HepG2 (cell line): ENCODE results near the gene ASXL1.

Experiments
- CHCHD3 ChIP-seq: sonication (generic); formaldehyde crosslinking; IDR thresholded peaks from 2 replicates; pipeline ENCODE4 v1.8.0; 2022; ENCODE audit warnings: mild to moderate bottlenecking, missing genetic modification reagents, moderate library complexity
- HBP1 ChIP-seq: IDR thresholded peaks from 2 replicates; pipeline ENCODE4 v1.6.1; 2016; ENCODE audit warnings: low read depth, control low read depth
- IRF1 ChIP-seq: sonication (generic); formaldehyde crosslinking; IDR thresholded peaks from 2 replicates; pipeline ENCODE4 v1.4.0; 2020; ENCODE audit warnings: low read depth, mild to moderate bottlenecking, missing genetic modification reagents
- KAT7 ChIP-seq: IDR thresholded peaks from 2 replicates; pipeline ENCODE4 v1.6.1; 2018; ENCODE audit warnings: borderline replicate concordance, missing compliant biosample characterization
- POLR2AphosphoS5 ChIP-seq: IDR thresholded peaks from 2 replicates; pipeline ENCODE4 v1.6.1; 2012; ENCODE audit warnings: low read depth, low read length
- RNF2 ChIP-seq: fragments of 450-650 bp; conservative IDR thresholded peaks from 2 replicates; pipeline ENCODE4 v1.6.1; 2016; ENCODE audit warnings: low read depth
- SP5 ChIP-seq: IDR thresholded peaks from 2 replicates; pipeline ENCODE4 v1.6.1; 2016; ENCODE audit warnings: low read depth, borderline replicate concordance
- ZNF552 ChIP-seq: sonication (generic); formaldehyde crosslinking; IDR thresholded peaks from 2 replicates; pipeline ENCODE4 v1.9.0; 2022; ENCODE audit warnings: missing genetic modification reagents, mild to moderate bottlenecking, borderline replicate concordance
- TF ChIP-seq, protein P1 (sequence below): sonication (generic); formaldehyde crosslinking; IDR thresholded peaks from 2 replicates; pipeline ENCODE4 v1.5.0; 2020; ENCODE audit warnings: mild to moderate bottlenecking, missing genetic modification reagents, moderate library complexity

GRCh38 chr20:32387252-32387651, 29.1 kb downstream of the ASXL1 start:
- TF ChIP-seq IRF1 (CRISPR knock-in tag) (no peak), CHCHD3 (CRISPR knock-in tag) (no peak), SP5 (CRISPR knock-in tag) (no peak), HBP1 (CRISPR knock-in tag) (no peak), RNF2 (no peak), KAT7 (CRISPR knock-in tag) (no peak), POLR2AphosphoS5 (no peak), ZNF552 (no peak)
- TF ChIP-seq, protein P1, sequence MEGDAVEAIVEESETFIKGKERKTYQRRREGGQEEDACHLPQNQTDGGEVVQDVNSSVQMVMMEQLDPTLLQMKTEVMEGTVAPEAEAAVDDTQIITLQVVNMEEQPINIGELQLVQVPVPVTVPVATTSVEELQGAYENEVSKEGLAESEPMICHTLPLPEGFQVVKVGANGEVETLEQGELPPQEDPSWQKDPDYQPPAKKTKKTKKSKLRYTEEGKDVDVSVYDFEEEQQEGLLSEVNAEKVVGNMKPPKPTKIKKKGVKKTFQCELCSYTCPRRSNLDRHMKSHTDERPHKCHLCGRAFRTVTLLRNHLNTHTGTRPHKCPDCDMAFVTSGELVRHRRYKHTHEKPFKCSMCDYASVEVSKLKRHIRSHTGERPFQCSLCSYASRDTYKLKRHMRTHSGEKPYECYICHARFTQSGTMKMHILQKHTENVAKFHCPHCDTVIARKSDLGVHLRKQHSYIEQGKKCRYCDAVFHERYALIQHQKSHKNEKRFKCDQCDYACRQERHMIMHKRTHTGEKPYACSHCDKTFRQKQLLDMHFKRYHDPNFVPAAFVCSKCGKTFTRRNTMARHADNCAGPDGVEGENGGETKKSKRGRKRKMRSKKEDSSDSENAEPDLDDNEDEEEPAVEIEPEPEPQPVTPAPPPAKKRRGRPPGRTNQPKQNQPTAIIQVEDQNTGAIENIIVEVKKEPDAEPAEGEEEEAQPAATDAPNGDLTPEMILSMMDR (CRISPR knock-in tag) = no peak
